ENCODE results near the gene SPRR1B. TPM values are rescaled to one million over a fixed set of nuclear protein-coding genes. Genes with fewer than 3 reads are reported as not detected.
"Not testable (repeated sequence)": the region's sequence is repeated elsewhere in the genome, so short reads cannot be mapped to it uniquely, and the experiment has no call there.

Gene SPRR1B
- total RNA-seq, 1 experiment from 2014 or later: not detected

DNA sequence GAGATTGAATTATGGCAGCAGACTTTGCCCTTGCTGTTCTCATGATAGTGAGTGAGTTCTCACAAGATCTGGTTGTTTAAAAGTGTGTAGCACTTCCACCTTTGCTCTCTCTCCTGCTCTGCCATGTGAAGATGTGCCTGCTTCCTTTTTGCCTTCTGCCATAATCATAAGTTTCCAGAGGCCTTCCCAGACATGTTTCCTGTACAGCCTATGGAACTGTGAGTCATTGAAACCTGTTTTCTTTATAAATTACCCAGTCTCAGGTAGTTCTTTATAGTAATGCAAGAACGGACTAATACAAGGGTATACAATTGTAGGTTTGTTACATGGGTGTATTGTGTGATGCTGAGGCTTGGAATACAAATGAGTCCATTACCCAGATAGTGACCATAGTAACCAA lies 4.2 kb downstream of the SPRR1B start:
- Mint-ChIP-seq H3K4me1 (ENCODE audit: low read depth, unreplicated experiment) (no peaks in the 10 kb centered on the region), H3K27me3 (ENCODE audit: insufficient read depth, unreplicated experiment) (no peaks in the 10 kb centered on the region), H3K36me3 (ENCODE audit: insufficient read depth, unreplicated experiment) (no peaks in the 10 kb centered on the region), H3K27ac (ENCODE audit: unreplicated experiment) (no peak overlapping the region), H3K9me3 (ENCODE audit: unreplicated experiment) (no peaks in the 10 kb centered on the region), H3K4me3 (ENCODE audit: unreplicated experiment) (no peak overlapping the region)
- BruUV-seq (replicated peaks): no TSS peak
- TF ChIP-seq, protein P1, sequence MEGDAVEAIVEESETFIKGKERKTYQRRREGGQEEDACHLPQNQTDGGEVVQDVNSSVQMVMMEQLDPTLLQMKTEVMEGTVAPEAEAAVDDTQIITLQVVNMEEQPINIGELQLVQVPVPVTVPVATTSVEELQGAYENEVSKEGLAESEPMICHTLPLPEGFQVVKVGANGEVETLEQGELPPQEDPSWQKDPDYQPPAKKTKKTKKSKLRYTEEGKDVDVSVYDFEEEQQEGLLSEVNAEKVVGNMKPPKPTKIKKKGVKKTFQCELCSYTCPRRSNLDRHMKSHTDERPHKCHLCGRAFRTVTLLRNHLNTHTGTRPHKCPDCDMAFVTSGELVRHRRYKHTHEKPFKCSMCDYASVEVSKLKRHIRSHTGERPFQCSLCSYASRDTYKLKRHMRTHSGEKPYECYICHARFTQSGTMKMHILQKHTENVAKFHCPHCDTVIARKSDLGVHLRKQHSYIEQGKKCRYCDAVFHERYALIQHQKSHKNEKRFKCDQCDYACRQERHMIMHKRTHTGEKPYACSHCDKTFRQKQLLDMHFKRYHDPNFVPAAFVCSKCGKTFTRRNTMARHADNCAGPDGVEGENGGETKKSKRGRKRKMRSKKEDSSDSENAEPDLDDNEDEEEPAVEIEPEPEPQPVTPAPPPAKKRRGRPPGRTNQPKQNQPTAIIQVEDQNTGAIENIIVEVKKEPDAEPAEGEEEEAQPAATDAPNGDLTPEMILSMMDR (IDR thresholded peaks at IDR 0.05; ENCODE audit: insufficient read depth in 1 of 2, low read depth in 1 of 2, low read length in 1 of 2, severe bottlenecking in 1 of 2, unreplicated experiment in 1 of 2): no peak
- Histone ChIP-seq H3K4me1 (no peaks in the 10 kb centered on the region), H3K36me3 (ENCODE audit: control insufficient read depth, insufficient read depth, low read length) (no peaks in the 10 kb centered on the region), H3K9me3 (no peaks in the 10 kb centered on the region), H3K27me3 (replicated peaks; ENCODE audit: control insufficient read depth, insufficient read depth, low read length) (no peaks in the 10 kb centered on the region), H3K4me3 (ENCODE audit: low read depth, low read length) (no peak overlapping the region)
- CTCF ChIA-PET: no interaction called here
- DNase-seq: no peak
- intact Hi-C loops (cut with micrococcal nuclease; ENCODE audit: unreplicated experiment): no loop called here
- POLR2A ChIA-PET: no interaction called here

DNA sequence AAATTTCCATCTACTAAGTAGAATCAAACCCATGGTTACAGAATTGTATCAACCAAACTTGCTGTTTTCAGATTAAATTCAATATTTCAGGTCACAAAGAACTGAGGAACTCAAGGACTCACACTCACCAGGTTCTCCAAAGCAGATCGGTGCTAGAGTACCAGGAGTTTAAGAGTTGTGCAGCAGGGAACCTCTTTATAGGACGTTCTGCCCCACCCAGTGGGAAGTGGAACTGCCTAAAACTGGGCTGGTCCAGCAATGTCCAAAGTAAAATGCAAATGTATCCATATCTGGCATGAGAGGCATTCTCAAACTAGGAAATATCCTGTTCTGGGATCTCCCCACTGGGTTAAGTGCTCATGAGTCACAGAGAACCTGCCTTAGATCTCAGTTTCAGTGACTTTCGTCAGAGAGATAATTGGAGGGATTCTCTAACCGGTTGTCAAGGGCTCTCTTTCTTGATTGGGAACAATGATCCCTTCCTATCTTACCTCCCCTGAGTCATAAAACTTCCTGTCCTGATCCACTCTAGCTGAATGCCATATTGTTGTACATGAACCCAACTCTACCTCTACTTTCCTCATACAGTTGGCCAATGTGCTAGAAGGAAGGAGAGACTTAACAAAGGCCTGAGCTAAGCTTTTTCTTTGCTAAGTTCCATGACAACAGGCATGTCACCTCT lies 10.1 kb downstream of the SPRR1B start, which contains the start of gene SPRR2D:
Gene SPRR2D (minus strand): TSS at position 171 of the 682 bp plus-strand sequence. CDS start 774 bp downstream, outside the sequence.
- Histone ChIP-seq H3K9me3 (no peaks in the 10 kb centered on the region), H3K4me1 (no peaks in the 10 kb centered on the region), H3K27me3 (replicated peaks; ENCODE audit: control insufficient read depth, insufficient read depth, low read length) (no peaks in the 10 kb centered on the region), H3K36me3 (ENCODE audit: control insufficient read depth, insufficient read depth, low read length) (no peaks in the 10 kb centered on the region), H3K4me3 (ENCODE audit: low read depth, low read length) (no peak within 1 kb of the TSS)
- intact Hi-C loops (cut with micrococcal nuclease; ENCODE audit: unreplicated experiment): no loop called here
- no TSS peak for BruUV-seq (replicated peaks)
- H3K27ac Mint-ChIP-seq (ENCODE audit: unreplicated experiment): no peak within 1 kb of the TSS
- H3K27me3 Mint-ChIP-seq (ENCODE audit: insufficient read depth, unreplicated experiment): peaks cover 16% of the 10 kb centered on the region
- no peaks in the 10 kb centered on the region for H3K4me1 Mint-ChIP-seq (ENCODE audit: low read depth, unreplicated experiment)
- ChIA-PET POLR2A (no interaction called here), CTCF (no interaction called here)
- no peak within 1 kb of the TSS for H3K4me3 Mint-ChIP-seq (ENCODE audit: unreplicated experiment)
- no peak for DNase-seq
- TF ChIP-seq, protein P1 (IDR thresholded peaks at IDR 0.05; ENCODE audit: insufficient read depth in 1 of 2, low read depth in 1 of 2, low read length in 1 of 2, severe bottlenecking in 1 of 2, unreplicated experiment in 1 of 2): no peak
- no peaks in the 10 kb centered on the region for H3K36me3 Mint-ChIP-seq (ENCODE audit: insufficient read depth, unreplicated experiment)
- H3K9me3 Mint-ChIP-seq (ENCODE audit: unreplicated experiment): no peaks in the 10 kb centered on the region

DNA sequence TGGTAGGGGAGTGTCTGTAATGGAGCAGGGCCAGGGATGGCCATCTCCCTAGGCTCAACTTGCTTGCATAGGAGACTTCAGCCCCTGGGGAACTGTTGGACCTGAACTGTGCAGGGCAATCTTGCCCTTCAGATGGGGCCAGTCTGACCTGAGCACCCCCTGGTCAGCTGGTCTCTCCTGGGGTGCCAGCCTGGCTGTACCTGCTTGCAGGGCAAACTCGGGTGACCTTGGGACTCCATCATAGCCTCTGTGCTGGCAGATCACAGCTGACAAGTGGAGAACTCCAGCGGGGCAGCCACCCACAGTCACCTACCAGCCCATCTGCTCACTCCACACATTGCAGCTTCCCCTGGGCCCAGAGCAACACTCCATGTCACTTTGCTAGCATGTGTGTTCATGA lies 18.2 kb downstream of the SPRR1B start:
- no peak for DNase-seq
- ChIA-PET POLR2A (no interaction called here), CTCF (no interaction called here)
- TF ChIP-seq, protein P1 (IDR thresholded peaks at IDR 0.05; ENCODE audit: insufficient read depth in 1 of 2, low read depth in 1 of 2, low read length in 1 of 2, severe bottlenecking in 1 of 2, unreplicated experiment in 1 of 2): no peak
- no peaks in the 10 kb centered on the region for H3K4me1 ChIP-seq
- no peaks in the 10 kb centered on the region for H3K4me1 Mint-ChIP-seq (ENCODE audit: low read depth, unreplicated experiment)
- peaks cover 28% of the 10 kb centered on the region for H3K27me3 Mint-ChIP-seq (ENCODE audit: insufficient read depth, unreplicated experiment)
- BruUV-seq (replicated peaks): no TSS peak
- H3K27ac Mint-ChIP-seq (ENCODE audit: unreplicated experiment): no peak overlapping the region
- H3K27me3 ChIP-seq (replicated peaks; ENCODE audit: control insufficient read depth, insufficient read depth, low read length): no peaks in the 10 kb centered on the region; the same call in 1 of the 2 replicates
- H3K4me3 ChIP-seq (ENCODE audit: low read depth, low read length): no peak overlapping the region
- no peaks in the 10 kb centered on the region for H3K36me3 ChIP-seq (ENCODE audit: control insufficient read depth, insufficient read depth, low read length)
- no peaks in the 10 kb centered on the region for H3K36me3 Mint-ChIP-seq (ENCODE audit: insufficient read depth, unreplicated experiment)
- H3K9me3 ChIP-seq: no peaks in the 10 kb centered on the region; the same call in 1 of the 2 replicates
- intact Hi-C loops (cut with micrococcal nuclease; ENCODE audit: unreplicated experiment): no loop called here
- no peaks in the 10 kb centered on the region for H3K9me3 Mint-ChIP-seq (ENCODE audit: unreplicated experiment)
- no peak overlapping the region for H3K4me3 Mint-ChIP-seq (ENCODE audit: unreplicated experiment)

DNA sequence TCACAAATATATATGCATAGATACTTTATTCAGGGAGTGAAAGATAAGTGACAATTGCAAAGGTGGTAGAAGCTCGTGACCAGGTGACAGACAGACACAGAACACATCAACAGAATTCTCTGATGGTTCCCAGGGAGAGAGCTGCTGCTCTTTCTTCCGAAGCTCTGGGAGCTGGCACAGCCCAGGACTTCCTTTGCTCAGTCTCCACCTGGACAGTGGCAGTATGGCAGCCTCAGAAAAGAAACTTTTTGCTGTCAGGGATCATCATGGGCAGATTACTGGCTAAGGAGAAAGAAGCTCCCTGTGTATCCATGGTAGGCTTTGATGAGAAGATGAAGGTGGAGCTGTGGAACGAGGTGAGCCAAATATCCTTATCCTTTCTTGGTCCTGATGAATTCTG lies 25.1 kb downstream of the SPRR1B start:
- CTCF ChIA-PET: interaction anchor here (0.5 kb wide), 1 partner anchor 402 kb away, joined by 3 read pairs; no protein-coding TSS in a partner anchor
- H3K4me1 Mint-ChIP-seq (ENCODE audit: low read depth, unreplicated experiment): peaks cover 14% of the 10 kb centered on the region
- H3K9me3 ChIP-seq; H3K36me3 ChIP-seq (ENCODE audit: control insufficient read depth, insufficient read depth, low read length); H3K27ac Mint-ChIP-seq (ENCODE audit: unreplicated experiment); POLR2A ChIA-PET; BruUV-seq (replicated peaks); H3K9me3 Mint-ChIP-seq (ENCODE audit: unreplicated experiment); H3K4me3 ChIP-seq (ENCODE audit: low read depth, low read length); DNase-seq; intact Hi-C loops (cut with micrococcal nuclease; ENCODE audit: unreplicated experiment); H3K27me3 ChIP-seq (replicated peaks; ENCODE audit: control insufficient read depth, insufficient read depth, low read length); H3K4me3 Mint-ChIP-seq (ENCODE audit: unreplicated experiment); H3K36me3 Mint-ChIP-seq (ENCODE audit: insufficient read depth, unreplicated experiment): not testable (repeated sequence)
- H3K27me3 Mint-ChIP-seq (ENCODE audit: insufficient read depth, unreplicated experiment): peaks cover 24% of the 10 kb centered on the region
- H3K4me1 ChIP-seq: peaks cover 22% of the 10 kb centered on the region

Data from Caco-2 (cell line).